K562 (cell line): ENCODE results near the gene MOB3B. TPM values are rescaled to one million over a fixed set of nuclear protein-coding genes. Genes with fewer than 3 reads are reported as not detected.

Source experiments
- ATAC-seq: fragments of 200-7000 bp; cut with Tn5 transposase; 3 replicates; pipeline ENCODE4 v1.9.1; 2020; ENCODE audit warnings: moderate library complexity
- BruUV-seq: library from RNA; stranded (reverse); fragments of 400-500 nt; replicated peaks from 2 replicates; lab custom pipeline; 2021; lab: Mats Ljungman, UMichigan
- CTCF ChIA-PET: fragments of 300-600 bp; formaldehyde crosslinking; extraction: SDS; loops from one replicate; lab custom pipeline; 2021; ENCODE audit warnings: low intra/inter-chr PET ratio; lab: Yijun Ruan, JAX
- POLR2A ChIA-PET: fragments of 300-600, 350-650 bp; sonication (Branson Sonifier 250); formaldehyde crosslinking; extraction: SDS; loops from one replicate; lab custom pipeline; 2021; ENCODE audit warnings: antibody characterized with exemption, inconsistent platforms; lab: Yijun Ruan, JAX
- DNase-seq, 4 experiments: peaks; one replicate each; pipeline versions ENCODE4 v3.0.0 to v3.0.0-alpha.2; 2011 to 2018; ENCODE audit warnings: low spot score in 3 of 4, mixed read lengths in 3 of 4; ENCODE audit errors: extremely low read depth in 1 of 4
- FAIRE-seq: peaks from 2 replicates; lab custom pipeline; 2011; peaks lifted over from hg19 to GRCh38; lab: Jason Lieb, UNC
- H2AFZ ChIP-seq: 2 replicates; pipeline ENCODE4 v1.6.0; 2011; ENCODE audit warnings: low read depth, low read length, control low read depth, inconsistent platforms
- H3K27ac ChIP-seq: fragments of 200-600 bp; 3 replicates; pipeline ENCODE4 v1.8.0; 2011; ENCODE audit warnings: low read depth, mild to moderate bottlenecking, control low read depth, inconsistent platforms, low read length, moderate library complexity, mixed read lengths; ENCODE audit errors: extremely low read depth
- H3K27me3 ChIP-seq, 2 experiments: fragments of 300-600 bp in 1 of 2; 2 replicates in 1 of 2; 3 replicates in 1 of 2; pipeline versions ENCODE4 v1.6.0 to v1.8.0; 2011; ENCODE audit warnings: inconsistent platforms in 2 of 2, low read length in 2 of 2, mild to moderate bottlenecking in 1 of 2, mixed read lengths in 1 of 2, moderate library complexity in 1 of 2; ENCODE audit not compliant: control insufficient read depth in 2 of 2, insufficient read depth in 2 of 2
- H3K36me3 ChIP-seq: fragments of 300-600 bp; 3 replicates; pipeline ENCODE4 v1.8.0; 2011; ENCODE audit warnings: mild to moderate bottlenecking, low read length, inconsistent platforms; ENCODE audit not compliant: control insufficient read depth, insufficient read depth
- H3K4me1 ChIP-seq, 2 experiments: fragments of 200-600 bp in 1 of 2; replicated peaks in 1 of 2; 2 replicates in 1 of 2; 3 replicates in 1 of 2; pipeline versions ENCODE4 v1.5.1 to v1.8.0; 2011; ENCODE audit warnings: inconsistent platforms in 2 of 2, low read length in 2 of 2, mild to moderate bottlenecking in 1 of 2, mixed read lengths in 1 of 2, moderate library complexity in 1 of 2; ENCODE audit not compliant: control insufficient read depth in 2 of 2, insufficient read depth in 2 of 2
- H3K4me2 ChIP-seq: 2 replicates; pipeline ENCODE4 v1.6.1; 2011; ENCODE audit warnings: low read length, control low read depth, inconsistent platforms, mixed read lengths; ENCODE audit not compliant: insufficient read depth
- H3K4me3 ChIP-seq: fragments of 200-600 bp; sonication (generic), shearing (Covaris generic); 2 replicates; pipeline ENCODE4 v1.5.1; 2016; ENCODE audit warnings: control low read depth, inconsistent platforms
- H3K79me2 ChIP-seq: fragments of 200-600 bp; 3 replicates; pipeline ENCODE4 v1.8.0; 2011; ENCODE audit warnings: low read length, inconsistent platforms; ENCODE audit not compliant: control insufficient read depth, insufficient read depth
- H3K9ac ChIP-seq, 2 experiments: 2 replicates each; pipeline versions ENCODE4 v1.6.0 to v1.6.1; 2011; ENCODE audit warnings: low read depth in 2 of 2, low read length in 2 of 2, control low read depth in 1 of 2, inconsistent platforms in 1 of 2, mild to moderate bottlenecking in 1 of 2, mixed read lengths in 1 of 2; ENCODE audit not compliant: insufficient read depth in 1 of 2
- H3K9me1 ChIP-seq: one replicate; pipeline ENCODE4 v1.6.0; 2011; ENCODE audit warnings: inconsistent platforms, mild to moderate bottlenecking, low read length, moderate library complexity; ENCODE audit not compliant: control insufficient read depth, insufficient read depth
- H3K9me3 ChIP-seq: replicated peaks from 2 replicates; pipeline ENCODE4 v1.5.1; 2011; ENCODE audit warnings: low read depth, low read length, inconsistent platforms; ENCODE audit not compliant: control insufficient read depth, insufficient read depth
- H4K20me1 ChIP-seq: replicated peaks from 2 replicates; pipeline ENCODE4 v1.6.1; 2011; ENCODE audit warnings: low read length, inconsistent platforms, mixed read lengths; ENCODE audit not compliant: control insufficient read depth, insufficient read depth
- ARID1B ChIP-seq: fragments of 450-650 bp; IDR thresholded peaks from 2 replicates; pipeline ENCODE4 v1.6.1; 2016; ENCODE audit warnings: antibody characterized with exemption, mild to moderate bottlenecking, inconsistent platforms
- MAX ChIP-seq: sonication (generic); formaldehyde crosslinking; IDR thresholded peaks from 2 replicates; pipeline ENCODE4 v1.9.0; 2022; ENCODE audit warnings: mild to moderate bottlenecking, missing genetic modification reagents
- MAZ ChIP-seq, 2 experiments: fragments of 450-650 bp in 1 of 2; sonication (generic) in 1 of 2; formaldehyde crosslinking; IDR thresholded peaks in 1 of 2; conservative IDR thresholded peaks in 1 of 2; 2 replicates each; pipeline versions ENCODE4 v1.4.0 to v1.5.0; 2020; ENCODE audit warnings: mild to moderate bottlenecking in 1 of 2, missing genetic modification reagents in 1 of 2
- MCM5 ChIP-seq: fragments of 450-650 bp; IDR thresholded peaks from 2 replicates; pipeline ENCODE4 v1.6.1; 2016; ENCODE audit warnings: low read depth
- MTA2 ChIP-seq: fragments of 450-650 bp; IDR thresholded peaks from 2 replicates; pipeline ENCODE4 v1.6.1; 2016; ENCODE audit warnings: low read depth
- RAD21 ChIP-seq, 2 experiments: fragments of 250-450 bp in 1 of 2; fragments of 450-650 bp in 1 of 2; sonication (Bioruptor Pico) in 1 of 2; formaldehyde crosslinking in 1 of 2; IDR thresholded peaks in 1 of 2; conservative IDR thresholded peaks in 1 of 2; 2 replicates each; pipeline versions ENCODE4 v1.4.0 to v1.8.0; 2020 to 2022; ENCODE audit warnings: mild to moderate bottlenecking in 2 of 2, moderate library complexity in 1 of 2
- SRF ChIP-seq, 2 experiments: fragments of 250-450, 450-650 bp in 1 of 2; sonication (Bioruptor Pico) in 1 of 2; sonication (generic) in 1 of 2; formaldehyde crosslinking; IDR thresholded peaks; 2 replicates each; pipeline versions ENCODE4 v1.5.0 to v1.5.1; 2020 to 2022; ENCODE audit warnings: mild to moderate bottlenecking in 1 of 2, missing genetic modification reagents in 1 of 2
- WGBS: fragments of 100-300 bp; shearing (Covaris generic); methylation state at CpG from one replicate; pipeline ENCODE4 v1.1.6; 2016; ENCODE audit warnings: low coverage, mixed read lengths; ENCODE audit not compliant: insufficient coverage; ENCODE audit errors: missing lambda C conversion rate; 5-methylcytosine and 5-hydroxymethylcytosine counted together
- in situ Hi-C: fragments of 300-500 bp; cut with MboI; formaldehyde crosslinking; loops from 4 replicates; pipeline ENCODE4 v1.15.0; 2018; ENCODE audit warnings: inconsistent platforms, mixed read lengths
- intact Hi-C: fragments of 100-400 bp; cut with micrococcal nuclease; formaldehyde crosslinking; loops from 2 replicates; pipeline ENCODE4 v1.14.2; 2022
- polyA plus RNA-seq, 8 experiments: library from polyadenylated mRNA; depleted of rRNA in 4 of 8; stranded (reverse) in 5 of 8; unstranded in 3 of 8; fragments of >200 nt; fragmentation: Nextera tagmentation in 2 of 8; fragmentation: Illumina TruSeq in 1 of 8; extraction: Ambion mirVana in 2 of 8; extraction: Trizol in 1 of 8; gene quantifications; 2 replicates each; pipeline versions ENCODE4 v1.2.1 to v1.2.3, GENCODE V29; 2011 to 2014; ENCODE audit warnings: inconsistent platforms in 1 of 8, missing spikeins in 1 of 8
- total RNA-seq, 7 experiments: library from RNA; depleted of rRNA in 6 of 7; stranded (reverse); fragments of >200 nt in 6 of 7; fragmentation: Illumina TruSeq in 2 of 7; extraction: Trizol in 2 of 7; gene quantifications; 2 replicates each; pipeline versions ENCODE4 v1.2.1 to v1.2.3, GENCODE V29; 2011 to 2021; ENCODE audit warnings: low replicate concordance in 1 of 7
- TF ChIP-seq, protein P1 (sequence below), 3 experiments: IDR thresholded peaks in 2 of 3; conservative IDR thresholded peaks in 1 of 3; 2 replicates each; pipeline ENCODE4 v1.5.1; 2011 to 2012; ENCODE audit warnings: low read length in 3 of 3, mild to moderate bottlenecking in 3 of 3, control low read depth in 2 of 3, improper control_type of control experiment in 1 of 3, inconsistent platforms in 1 of 3, low read depth in 1 of 3, mixed read lengths in 1 of 3, moderate library complexity in 1 of 3; ENCODE audit not compliant: insufficient read depth in 2 of 3
- TF ChIP-seq, protein P2 (sequence below), 2 experiments: fragments of 450-650 bp; formaldehyde crosslinking in 1 of 2; IDR thresholded peaks; 2 replicates each; pipeline versions ENCODE4 v1.4.0 to v1.6.1; 2014 to 2020; ENCODE audit warnings: mild to moderate bottlenecking in 2 of 2, borderline replicate concordance in 1 of 2, low read depth in 1 of 2

Gene MOB3B
- total and polyA plus RNA-seq, 9 of the 15 experiments (the other 6 are each of a cell fraction or from before 2014, with no cell fraction given), result 3.6 to 12.8 (median 7.2) TPM

DNA sequence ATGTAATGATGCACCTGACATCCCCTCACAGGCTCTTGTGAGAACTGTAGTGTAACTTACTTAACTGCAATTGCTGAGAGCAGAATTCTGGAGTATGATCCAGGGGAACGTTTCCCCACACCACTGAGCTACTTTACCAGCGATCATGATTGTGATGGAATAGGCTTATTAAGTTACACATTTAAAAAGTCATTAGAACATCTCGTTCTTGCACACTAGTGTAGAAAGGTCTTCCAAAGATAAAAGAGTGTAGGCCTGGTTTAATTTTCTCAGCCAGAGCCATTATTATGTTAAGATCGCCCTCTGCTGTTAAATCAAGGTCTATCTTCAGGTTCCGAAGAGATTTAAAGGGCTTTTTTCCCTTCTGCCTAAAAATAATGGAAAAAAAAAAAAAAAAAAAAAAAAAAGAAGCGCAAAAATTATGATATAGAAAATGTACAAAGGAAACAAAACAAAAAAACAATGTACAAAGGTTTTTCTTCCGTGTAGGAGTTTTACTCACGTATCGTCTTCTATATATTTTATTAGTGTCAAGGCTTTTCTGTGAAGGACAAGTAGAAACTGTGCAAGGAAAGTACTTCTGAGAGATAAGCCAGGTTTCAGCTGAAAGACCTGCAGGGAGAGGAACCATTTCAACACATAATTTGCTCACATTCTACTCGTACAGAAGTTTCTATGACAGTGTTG lies 18.6 kb upstream of the MOB3B start:
- H3K4me2 ChIP-seq, result no peak overlapping the region
- ChIA-PET CTCF (interaction anchor here (0.7 to 2.7 kb wide), 3 partner anchors 10 to 215 kb away, joined by 5 to 27 read pairs (median 7); no protein-coding TSS in a partner anchor), POLR2A (no interaction called here)
- intact Hi-C loops (loop anchor here (1.0 to 2.0 kb wide), 2 partner anchors 215 to 272 kb away; no protein-coding TSS in a partner anchor), in situ Hi-C loops (no loop called here)
- no peak overlapping the region for H2AFZ ChIP-seq
- H3K27me3 ChIP-seq, result no peaks in the 10 kb centered on the region
- no peaks in the 10 kb centered on the region for H3K79me2 ChIP-seq
- DNase-seq, result peak in 1 of 4 experiments; percentile 9
- no TSS peak for BruUV-seq
- no peaks in the 10 kb centered on the region for H3K9me1 ChIP-seq
- peak; percentile 56; the same call in 1 of the 3 replicates for ATAC-seq
- FAIRE-seq, result no peak
- no peaks in the 10 kb centered on the region for H4K20me1 ChIP-seq
- H3K9ac ChIP-seq, result no peak overlapping the region
- no peaks in the 10 kb centered on the region for H3K4me1 ChIP-seq
- H3K9me3 ChIP-seq, result no peaks in the 10 kb centered on the region
- no peaks in the 10 kb centered on the region for H3K36me3 ChIP-seq
- WGBS, result 26% methylated on average over 6 of the region's 10 CpGs
- TF ChIP-seq MTA2 (no peak), SRF (CRISPR knock-in tag; IDR thresholded peaks at IDR 0.05) (no peak), ARID1B (no peak), MCM5 (no peak), RAD21 (CRISPR knock-in tag; conservative IDR thresholded peaks at IDR 0.05 in 1 of 2, IDR thresholded peaks at IDR 0.05 in 1 of 2) (peak; percentile 23 to 64; a peak in 3 of 4 replicates), MAZ (CRISPR knock-in tag; conservative IDR thresholded peaks at IDR 0.05 in 1 of 2, IDR thresholded peaks at IDR 0.05 in 1 of 2) (no peak), MAX (CRISPR knock-in tag) (no peak)
- TF ChIP-seq, protein P1, sequence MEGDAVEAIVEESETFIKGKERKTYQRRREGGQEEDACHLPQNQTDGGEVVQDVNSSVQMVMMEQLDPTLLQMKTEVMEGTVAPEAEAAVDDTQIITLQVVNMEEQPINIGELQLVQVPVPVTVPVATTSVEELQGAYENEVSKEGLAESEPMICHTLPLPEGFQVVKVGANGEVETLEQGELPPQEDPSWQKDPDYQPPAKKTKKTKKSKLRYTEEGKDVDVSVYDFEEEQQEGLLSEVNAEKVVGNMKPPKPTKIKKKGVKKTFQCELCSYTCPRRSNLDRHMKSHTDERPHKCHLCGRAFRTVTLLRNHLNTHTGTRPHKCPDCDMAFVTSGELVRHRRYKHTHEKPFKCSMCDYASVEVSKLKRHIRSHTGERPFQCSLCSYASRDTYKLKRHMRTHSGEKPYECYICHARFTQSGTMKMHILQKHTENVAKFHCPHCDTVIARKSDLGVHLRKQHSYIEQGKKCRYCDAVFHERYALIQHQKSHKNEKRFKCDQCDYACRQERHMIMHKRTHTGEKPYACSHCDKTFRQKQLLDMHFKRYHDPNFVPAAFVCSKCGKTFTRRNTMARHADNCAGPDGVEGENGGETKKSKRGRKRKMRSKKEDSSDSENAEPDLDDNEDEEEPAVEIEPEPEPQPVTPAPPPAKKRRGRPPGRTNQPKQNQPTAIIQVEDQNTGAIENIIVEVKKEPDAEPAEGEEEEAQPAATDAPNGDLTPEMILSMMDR (IDR thresholded peaks at IDR 0.05 in 2 of 3, conservative IDR thresholded peaks at IDR 0.05 in 1 of 3; ENCODE audit: insufficient read depth in 2 of 3, low read depth in 1 of 3, low read length in 3 of 3), result peak; percentile 13 to 51 (median 13); a peak in 3 of 6 replicates
- TF ChIP-seq, protein P2, sequence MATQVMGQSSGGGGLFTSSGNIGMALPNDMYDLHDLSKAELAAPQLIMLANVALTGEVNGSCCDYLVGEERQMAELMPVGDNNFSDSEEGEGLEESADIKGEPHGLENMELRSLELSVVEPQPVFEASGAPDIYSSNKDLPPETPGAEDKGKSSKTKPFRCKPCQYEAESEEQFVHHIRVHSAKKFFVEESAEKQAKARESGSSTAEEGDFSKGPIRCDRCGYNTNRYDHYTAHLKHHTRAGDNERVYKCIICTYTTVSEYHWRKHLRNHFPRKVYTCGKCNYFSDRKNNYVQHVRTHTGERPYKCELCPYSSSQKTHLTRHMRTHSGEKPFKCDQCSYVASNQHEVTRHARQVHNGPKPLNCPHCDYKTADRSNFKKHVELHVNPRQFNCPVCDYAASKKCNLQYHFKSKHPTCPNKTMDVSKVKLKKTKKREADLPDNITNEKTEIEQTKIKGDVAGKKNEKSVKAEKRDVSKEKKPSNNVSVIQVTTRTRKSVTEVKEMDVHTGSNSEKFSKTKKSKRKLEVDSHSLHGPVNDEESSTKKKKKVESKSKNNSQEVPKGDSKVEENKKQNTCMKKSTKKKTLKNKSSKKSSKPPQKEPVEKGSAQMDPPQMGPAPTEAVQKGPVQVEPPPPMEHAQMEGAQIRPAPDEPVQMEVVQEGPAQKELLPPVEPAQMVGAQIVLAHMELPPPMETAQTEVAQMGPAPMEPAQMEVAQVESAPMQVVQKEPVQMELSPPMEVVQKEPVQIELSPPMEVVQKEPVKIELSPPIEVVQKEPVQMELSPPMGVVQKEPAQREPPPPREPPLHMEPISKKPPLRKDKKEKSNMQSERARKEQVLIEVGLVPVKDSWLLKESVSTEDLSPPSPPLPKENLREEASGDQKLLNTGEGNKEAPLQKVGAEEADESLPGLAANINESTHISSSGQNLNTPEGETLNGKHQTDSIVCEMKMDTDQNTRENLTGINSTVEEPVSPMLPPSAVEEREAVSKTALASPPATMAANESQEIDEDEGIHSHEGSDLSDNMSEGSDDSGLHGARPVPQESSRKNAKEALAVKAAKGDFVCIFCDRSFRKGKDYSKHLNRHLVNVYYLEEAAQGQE (IDR thresholded peaks at IDR 0.05; ENCODE audit: borderline replicate concordance), result peak; percentile 39; the same call in 1 of the 2 replicates
- TF ChIP-seq, protein P2 (CRISPR knock-in tag; IDR thresholded peaks at IDR 0.05; ENCODE audit: low read depth), result no peak
- no peak overlapping the region for H3K27ac ChIP-seq
- H3K4me3 ChIP-seq, result no peak overlapping the region
